SK-N-MC (cell line): ENCODE data around the gene NCBP3.

Source experiments
- EZH2 ChIP-seq: fragments of 200-600 bp; sonication (generic); IDR thresholded peaks from one replicate; pipeline ENCODE4 v1.6.1; 2017; ENCODE audit warnings: antibody characterized with exemption
- FOXP2 ChIP-seq: optimal IDR thresholded peaks from 2 replicates; pipeline ENCODE3; 2011; ENCODE audit warnings: mild to moderate bottlenecking, moderate library complexity; ENCODE audit not compliant: insufficient read depth; ENCODE audit errors: extremely low read length, control extremely low read depth
- POLR2AphosphoS5 ChIP-seq: IDR thresholded peaks from 2 replicates; pipeline ENCODE4 v1.6.1; 2012; ENCODE audit warnings: mild to moderate bottlenecking, low read depth, low read length, borderline replicate concordance

- TF ChIP-seq POLR2AphosphoS5 (no peak), EZH2 (no peak), FOXP2 (no peak)
Observed at GRCh38 chr17:3879186-3879585, 33.1 kb upstream of the NCBP3 start.
